ENCODE results near the gene C1RL. TPM values are rescaled to one million over a fixed set of nuclear protein-coding genes. Genes with fewer than 3 reads are reported as not detected.

The C1RL gene
- total RNA-seq, 2 donors from 2014 or later = 48.2 to 86.2 TPM

GRCh38 chr12:7118881-7119280, 9.9 kb upstream of the C1RL start:
- Histone ChIP-seq H3K27me3 (replicated peaks; ENCODE audit: insufficient read depth) (no peaks in the 10 kb centered on the region), H3K4me3 (no peak overlapping the region), H3K36me3 (no peaks in the 10 kb centered on the region), H3K27ac (no peak overlapping the region), H3K9me3 (no peaks in the 10 kb centered on the region), H3K4me1 (replicated peaks) (no peaks in the 10 kb centered on the region)
- DNase-seq (ENCODE audit: low spot score) = no peak
- no peak for TF ChIP-seq POLR2A (IDR thresholded peaks at IDR 0.05)
- no peak for TF ChIP-seq CTCF (IDR thresholded peaks at IDR 0.05)
- TF ChIP-seq POLR2AphosphoS5 (IDR thresholded peaks at IDR 0.05) = no peak
- 85% methylated on average over 3 of the region's 3 CpGs for WGBS
- intact Hi-C loops (cut with DNase I) = no loop called here

GRCh38 chr12:7117670-7118069, 8.7 kb upstream of the C1RL start:
- H3K27me3 ChIP-seq (replicated peaks; ENCODE audit: insufficient read depth) = no peaks in the 10 kb centered on the region
- DNase-seq (ENCODE audit: low spot score) = no peak
- H3K27ac ChIP-seq = no peak overlapping the region
- no peaks in the 10 kb centered on the region for H3K36me3 ChIP-seq
- no peaks in the 10 kb centered on the region for H3K9me3 ChIP-seq
- 91% methylated on average over 3 of the region's 3 CpGs for WGBS
- intact Hi-C loops (cut with DNase I) = no loop called here
- no peaks in the 10 kb centered on the region for H3K4me1 ChIP-seq (replicated peaks)
- no peak for TF ChIP-seq CTCF (IDR thresholded peaks at IDR 0.05)
- no peak overlapping the region for H3K4me3 ChIP-seq

- no peak overlapping the region for H3K4me3 ChIP-seq
- no peak for TF ChIP-seq CTCF (IDR thresholded peaks at IDR 0.05)
- TF ChIP-seq POLR2A (IDR thresholded peaks at IDR 0.05) = no peak
- no peak for TF ChIP-seq POLR2AphosphoS5 (IDR thresholded peaks at IDR 0.05)
- no peaks in the 10 kb centered on the region for H3K9me3 ChIP-seq
- 93% methylated on average over 9 of the region's 9 CpGs for WGBS
- no peaks in the 10 kb centered on the region for H3K36me3 ChIP-seq
- DNase-seq (ENCODE audit: low spot score) = no peak
- no peak overlapping the region for H3K27ac ChIP-seq
- no peaks in the 10 kb centered on the region for H3K4me1 ChIP-seq (replicated peaks)
- H3K27me3 ChIP-seq (replicated peaks; ENCODE audit: insufficient read depth) = no peaks in the 10 kb centered on the region
- intact Hi-C loops (cut with DNase I) = no loop called here
Observed at GRCh38 chr12:7116916-7117315, 7.9 kb upstream of the C1RL start.

GRCh38 chr12:7116196-7116595, 7.2 kb upstream of the C1RL start:
- no peaks in the 10 kb centered on the region for H3K36me3 ChIP-seq
- TF ChIP-seq POLR2AphosphoS5 (IDR thresholded peaks at IDR 0.05) (no peak), CTCF (IDR thresholded peaks at IDR 0.05) (no peak), POLR2A (IDR thresholded peaks at IDR 0.05) (no peak)
- WGBS = 88% methylated on average over 3 of the region's 3 CpGs
- no peak for DNase-seq (ENCODE audit: low spot score)
- no peak overlapping the region for H3K27ac ChIP-seq
- intact Hi-C loops (cut with DNase I) = no loop called here
- H3K27me3 ChIP-seq (replicated peaks; ENCODE audit: insufficient read depth) = no peaks in the 10 kb centered on the region
- H3K4me1 ChIP-seq (replicated peaks) = no peaks in the 10 kb centered on the region
- H3K9me3 ChIP-seq = no peaks in the 10 kb centered on the region
- no peak overlapping the region for H3K4me3 ChIP-seq

- DNase-seq (ENCODE audit: low spot score) = no peak
- intact Hi-C loops (cut with DNase I) = loop anchor here (5.0 kb wide), 1 partner anchor 168 kb away; no protein-coding TSS in a partner anchor
- no peaks in the 10 kb centered on the region for H3K4me1 ChIP-seq (replicated peaks)
- no peaks in the 10 kb centered on the region for H3K27me3 ChIP-seq (replicated peaks; ENCODE audit: insufficient read depth)
- TF ChIP-seq POLR2A (IDR thresholded peaks at IDR 0.05) (no peak), CTCF (IDR thresholded peaks at IDR 0.05) (no peak), POLR2AphosphoS5 (IDR thresholded peaks at IDR 0.05) (no peak)
- no peak overlapping the region for H3K27ac ChIP-seq
- H3K36me3 ChIP-seq = no peaks in the 10 kb centered on the region
- no peak overlapping the region for H3K4me3 ChIP-seq
- H3K9me3 ChIP-seq = no peaks in the 10 kb centered on the region
- WGBS = 98% methylated on average over 6 of the region's 6 CpGs
Observed at GRCh38 chr12:7114851-7115250, 5.8 kb upstream of the C1RL start.
